Esophagus muscularis mucosa (tissue), 4 donors: ENCODE measurements around the gene APOBEC3A.
A peak's percentile ranks its signal among the peaks of the same experiment; 100 is the strongest.

Experiments used
- CTCF ChIP-seq, 3 experiments: fragments of 200-600 bp in 2 of 3; fragments of 450-650 bp in 1 of 3; sonication (generic) in 2 of 3; IDR thresholded peaks; one replicate each; pipeline ENCODE4 v1.5.1; 2017 to 2019; ENCODE audit warnings: antibody characterized with exemption in 3 of 3, mild to moderate bottlenecking in 2 of 3, moderate library complexity in 1 of 3
- EP300 ChIP-seq: sonication (generic); formaldehyde crosslinking; IDR thresholded peaks from one replicate; pipeline ENCODE4 v1.6.1; 2017; ENCODE audit warnings: antibody characterized with exemption
- POLR2A ChIP-seq: fragments of 450-650 bp; IDR thresholded peaks from one replicate; pipeline ENCODE4 v1.6.1; 2017; ENCODE audit warnings: antibody characterized with exemption, moderate library complexity, mild to moderate bottlenecking, low read depth

GRCh38 chr22:38927033-38927781 is 30.2 kb upstream of the APOBEC3A start:
- peak; percentile 64 to 83 (median 77) for TF ChIP-seq CTCF (IDR thresholded peaks at IDR 0.05)
- TF ChIP-seq POLR2A = no peak
- no peak for TF ChIP-seq EP300
